Fibroblast of lung (primary cell): ENCODE measurements around the gene RANBP1. TPM values are rescaled to one million over a fixed set of nuclear protein-coding genes. Genes with fewer than 3 reads are reported as not detected.

ENCODE experiments used
- DNase-seq, 2 donors: peaks; one replicate each; pipeline versions ENCODE4 v3.0.0 to v3.0.0-alpha.2; 2010; ENCODE audit warnings: low read depth in 2 of 2
- H2AFZ ChIP-seq: 2 replicates; pipeline ENCODE4 v1.5.1; 2012; ENCODE audit warnings: low read length, control low read depth, inconsistent platforms
- H3K27ac ChIP-seq: 2 replicates; pipeline ENCODE4 v1.5.1; 2011; ENCODE audit warnings: low read length, control low read depth; ENCODE audit not compliant: insufficient read depth
- H3K27me3 ChIP-seq: 2 replicates; pipeline ENCODE4 v1.5.1; 2011; ENCODE audit warnings: mild to moderate bottlenecking, low read length; ENCODE audit not compliant: control insufficient read depth, insufficient read depth
- H3K36me3 ChIP-seq: 2 replicates; pipeline ENCODE4 v1.5.1; 2011; ENCODE audit warnings: low read length; ENCODE audit not compliant: control insufficient read depth, insufficient read depth
- H3K4me1 ChIP-seq: 2 replicates; pipeline ENCODE4 v1.5.1; 2011; ENCODE audit warnings: low read length; ENCODE audit not compliant: control insufficient read depth, insufficient read depth; ENCODE audit errors: extremely low read depth
- H3K4me2 ChIP-seq: 2 replicates; pipeline ENCODE4 v1.5.1; 2011; ENCODE audit warnings: low read length, control low read depth; ENCODE audit not compliant: insufficient read depth; ENCODE audit errors: extremely low read depth
- H3K4me3 ChIP-seq, 4 experiments: fragments of 200-600 bp in 1 of 4; sonication (generic) in 1 of 4; replicated peaks in 1 of 4; 2 replicates each; pipeline ENCODE4 v1.5.1; 2011 to 2016; ENCODE audit warnings: low read length in 4 of 4, low read depth in 3 of 4, mild to moderate bottlenecking in 3 of 4, control low read depth in 2 of 4, inconsistent platforms in 1 of 4, mixed read lengths in 1 of 4; ENCODE audit not compliant: insufficient read depth in 1 of 4; ENCODE audit errors: control extremely low read depth in 1 of 4
- H3K79me2 ChIP-seq: 2 replicates; pipeline ENCODE4 v1.5.1; 2012; ENCODE audit warnings: mild to moderate bottlenecking, low read length, inconsistent platforms; ENCODE audit not compliant: control insufficient read depth, insufficient read depth
- H3K9ac ChIP-seq: 2 replicates; pipeline ENCODE4 v1.5.1; 2011; ENCODE audit warnings: mild to moderate bottlenecking, low read length, control low read depth; ENCODE audit not compliant: insufficient read depth
- H3K9me3 ChIP-seq: 2 replicates; pipeline ENCODE4 v1.5.1; 2012; ENCODE audit warnings: low read depth, low read length; ENCODE audit not compliant: control insufficient read depth, insufficient read depth
- H4K20me1 ChIP-seq: 2 replicates; pipeline ENCODE4 v1.5.1; 2011; ENCODE audit warnings: low read length; ENCODE audit not compliant: control insufficient read depth, insufficient read depth; ENCODE audit errors: extremely low read depth
- EZH2 ChIP-seq: IDR thresholded peaks from 2 replicates; pipeline ENCODE4 v1.5.1; 2012; ENCODE audit warnings: low read length, control low read depth, mild to moderate bottlenecking; ENCODE audit errors: missing control alignments
- polyA plus RNA-seq, 2 donors: library from polyadenylated mRNA; depleted of rRNA in 1 of 2; stranded (reverse) in 1 of 2; unstranded in 1 of 2; fragments of >200 nt; gene quantifications; 2 replicates each; pipeline ENCODE4 v1.2.1, GENCODE V29; 2011 to 2012; ENCODE audit warnings: missing spikeins in 1 of 2
- total RNA-seq: library from RNA; depleted of rRNA; stranded (reverse); fragments of >200 nt; gene quantifications from 2 replicates; pipeline ENCODE4 v1.2.1, GENCODE V29; 2014
- TF ChIP-seq, protein P1 (sequence below), 2 donors: IDR thresholded peaks in 1 of 2; conservative IDR thresholded peaks in 1 of 2; 1 replicate in 1 of 2; 2 replicates in 1 of 2; pipeline ENCODE4 v1.5.1; 2011 to 2012; ENCODE audit warnings: low read length in 2 of 2, control low read depth in 1 of 2, inconsistent platforms in 1 of 2, low read depth in 1 of 2, mild to moderate bottlenecking in 1 of 2

The RANBP1 gene
- total and polyA plus RNA-seq, 2 donors (not counting 1 experiment from before 2014, with no cell fraction given), result 88.5 to 178 TPM

DNA sequence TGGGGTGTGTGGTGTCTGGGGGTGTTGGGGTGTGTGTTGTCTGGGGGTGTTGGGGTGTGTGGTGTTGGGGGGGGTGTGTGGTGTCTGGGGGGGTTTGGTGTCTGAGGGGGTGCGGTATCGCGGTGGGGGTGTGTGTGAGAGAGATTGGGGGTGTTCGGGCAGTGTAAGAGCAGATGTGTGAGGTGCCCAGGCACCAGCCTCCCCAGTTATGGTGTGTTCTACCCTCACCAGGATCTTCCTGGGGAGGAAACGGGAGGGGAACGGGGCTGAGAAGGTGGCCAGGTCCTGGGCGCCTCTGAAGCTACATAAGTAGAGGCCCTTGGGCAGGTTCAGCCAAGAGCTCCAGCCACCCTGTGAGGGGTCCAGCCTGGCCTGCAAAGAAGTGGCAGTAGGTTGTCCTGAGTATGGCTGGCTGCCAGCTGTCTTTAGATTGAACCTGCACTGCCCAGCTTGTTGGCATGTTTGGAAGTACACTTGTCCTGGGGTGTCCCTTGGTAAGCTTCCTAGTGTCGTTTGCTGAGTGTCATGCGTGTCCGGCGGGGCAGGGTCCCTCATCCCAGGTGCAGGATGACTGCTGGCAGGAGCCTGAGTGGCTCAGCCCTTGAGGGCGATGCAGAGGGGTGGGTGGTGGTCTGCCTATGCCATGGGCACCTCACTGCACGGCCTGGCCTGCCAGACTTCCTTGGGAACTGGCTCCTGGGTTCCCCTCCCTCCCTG is 7.6 kb downstream of the RANBP1 start:
- no peak overlapping the region for H3K4me2 ChIP-seq
- no peak overlapping the region for H3K9ac ChIP-seq
- no peaks in the 10 kb centered on the region for H4K20me1 ChIP-seq
- no peaks in the 10 kb centered on the region for H3K9me3 ChIP-seq
- DNase-seq, result no peak
- TF ChIP-seq, protein P1, sequence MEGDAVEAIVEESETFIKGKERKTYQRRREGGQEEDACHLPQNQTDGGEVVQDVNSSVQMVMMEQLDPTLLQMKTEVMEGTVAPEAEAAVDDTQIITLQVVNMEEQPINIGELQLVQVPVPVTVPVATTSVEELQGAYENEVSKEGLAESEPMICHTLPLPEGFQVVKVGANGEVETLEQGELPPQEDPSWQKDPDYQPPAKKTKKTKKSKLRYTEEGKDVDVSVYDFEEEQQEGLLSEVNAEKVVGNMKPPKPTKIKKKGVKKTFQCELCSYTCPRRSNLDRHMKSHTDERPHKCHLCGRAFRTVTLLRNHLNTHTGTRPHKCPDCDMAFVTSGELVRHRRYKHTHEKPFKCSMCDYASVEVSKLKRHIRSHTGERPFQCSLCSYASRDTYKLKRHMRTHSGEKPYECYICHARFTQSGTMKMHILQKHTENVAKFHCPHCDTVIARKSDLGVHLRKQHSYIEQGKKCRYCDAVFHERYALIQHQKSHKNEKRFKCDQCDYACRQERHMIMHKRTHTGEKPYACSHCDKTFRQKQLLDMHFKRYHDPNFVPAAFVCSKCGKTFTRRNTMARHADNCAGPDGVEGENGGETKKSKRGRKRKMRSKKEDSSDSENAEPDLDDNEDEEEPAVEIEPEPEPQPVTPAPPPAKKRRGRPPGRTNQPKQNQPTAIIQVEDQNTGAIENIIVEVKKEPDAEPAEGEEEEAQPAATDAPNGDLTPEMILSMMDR (conservative IDR thresholded peaks at IDR 0.05 in 1 of 2, IDR thresholded peaks at IDR 0.05 in 1 of 2; ENCODE audit: low read depth in 1 of 2, low read length in 2 of 2), result no peak
- TF ChIP-seq EZH2, result no peak
- no peak overlapping the region for H3K4me3 ChIP-seq
- no peak overlapping the region for H2AFZ ChIP-seq
- H3K4me1 ChIP-seq, result peaks cover 6% of the 10 kb centered on the region
- H3K27me3 ChIP-seq, result no peaks in the 10 kb centered on the region
- peaks cover 49% of the 10 kb centered on the region for H3K79me2 ChIP-seq
- no peak overlapping the region for H3K27ac ChIP-seq
- peaks cover 35% of the 10 kb centered on the region for H3K36me3 ChIP-seq

DNA sequence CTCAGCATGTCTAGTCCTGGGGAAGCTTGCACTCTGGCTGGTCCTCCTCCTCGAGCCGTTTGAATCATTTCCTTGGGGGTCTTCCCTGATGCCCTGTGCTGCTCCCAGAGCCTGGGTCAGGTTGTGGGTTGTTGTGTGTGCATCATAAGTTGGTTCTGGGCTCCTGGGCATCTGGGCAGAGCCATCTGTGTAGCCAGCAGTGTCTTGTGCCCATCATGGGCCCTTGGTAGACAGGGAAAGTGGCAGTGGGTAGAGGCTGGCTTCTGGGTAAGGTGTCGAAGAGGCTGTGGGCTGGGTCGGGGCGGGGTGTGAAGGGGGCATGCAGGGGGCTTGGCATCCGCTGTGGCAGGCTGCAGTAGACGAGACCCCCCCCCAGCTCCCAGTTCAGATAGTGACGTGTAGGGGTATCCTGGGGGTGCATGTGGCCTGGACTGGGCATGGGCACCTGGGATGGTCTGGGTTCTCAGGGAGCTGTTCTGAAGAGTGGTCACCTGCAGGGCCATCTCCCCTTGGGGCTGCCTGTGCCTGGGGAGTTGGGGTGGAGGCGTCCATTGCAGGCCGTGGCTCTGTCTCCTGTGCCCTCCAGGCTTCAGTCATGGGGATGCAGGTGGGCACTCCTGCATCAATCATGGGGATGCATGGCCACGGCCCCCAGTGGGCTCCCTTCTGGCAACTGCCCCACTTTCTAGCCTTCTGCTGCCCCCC is 8.3 kb downstream of the RANBP1 start:
- no peaks in the 10 kb centered on the region for H3K9me3 ChIP-seq

More for the DNA sequence above, 8.3 kb downstream of the RANBP1 start:
- no peaks in the 10 kb centered on the region for H4K20me1 ChIP-seq
- H3K36me3 ChIP-seq, result peaks cover 33% of the 10 kb centered on the region
- no peak overlapping the region for H3K9ac ChIP-seq
- no peak for DNase-seq
- H3K4me2 ChIP-seq, result no peak overlapping the region
- H3K27me3 ChIP-seq, result no peaks in the 10 kb centered on the region
- no peak overlapping the region for H2AFZ ChIP-seq
- no peak overlapping the region for H3K4me3 ChIP-seq
- no peak overlapping the region for H3K27ac ChIP-seq
- TF ChIP-seq, protein P1 (conservative IDR thresholded peaks at IDR 0.05 in 1 of 2, IDR thresholded peaks at IDR 0.05 in 1 of 2; ENCODE audit: low read depth in 1 of 2, low read length in 2 of 2), result no peak
- no peak for TF ChIP-seq EZH2
- H3K79me2 ChIP-seq, result peaks cover 42% of the 10 kb centered on the region
- H3K4me1 ChIP-seq, result peaks cover under 1% of the 10 kb centered on the region
